ENCODE results near the gene NCOA7. TPM values are rescaled to one million over a fixed set of nuclear protein-coding genes. Genes with fewer than 3 reads are reported as not detected.

Gene NCOA7
- total RNA-seq, 1 experiment from 2014 or later = 14.4 TPM

DNA sequence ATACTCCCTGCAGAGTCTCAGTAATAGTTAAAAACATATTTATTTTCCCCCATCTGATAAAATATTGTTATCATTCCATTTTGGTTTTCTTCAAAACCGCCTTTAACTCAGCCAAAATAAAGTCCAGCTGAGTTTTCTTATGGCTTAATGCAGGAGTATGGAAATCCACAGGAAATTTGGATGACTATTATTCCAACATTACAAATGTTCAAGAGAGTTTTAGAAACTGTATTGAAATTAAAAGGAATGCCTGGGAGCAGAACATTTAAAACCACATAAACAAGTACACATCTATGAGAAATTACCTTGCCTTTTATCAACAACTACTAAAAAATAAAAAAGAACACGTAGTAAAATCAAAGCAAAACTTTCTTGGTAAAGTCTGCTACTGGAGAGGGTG is 45.7 kb downstream of the NCOA7 start:
- Mint-ChIP-seq H3K27me3 (ENCODE audit: low read depth) (no peaks in the 10 kb centered on the region), H3K4me3 (no peak overlapping the region), H3K27ac (no peak overlapping the region), H3K36me3 (no peaks in the 10 kb centered on the region), H3K9me3 (no peaks in the 10 kb centered on the region), H3K4me1 (peaks cover 23% of the 10 kb centered on the region)
- DNase-seq (ENCODE audit: low spot score) (no peak), ATAC-seq (no peak)
- POLR2A ChIA-PET = no interaction called here
- no peak for TF ChIP-seq ZNF423 (CRISPR knock-in tag; IDR thresholded peaks at IDR 0.05)
- TF ChIP-seq EMX1 (CRISPR knock-in tag; IDR thresholded peaks at IDR 0.05) = no peak
- CTCF ChIA-PET = no interaction called here

DNA sequence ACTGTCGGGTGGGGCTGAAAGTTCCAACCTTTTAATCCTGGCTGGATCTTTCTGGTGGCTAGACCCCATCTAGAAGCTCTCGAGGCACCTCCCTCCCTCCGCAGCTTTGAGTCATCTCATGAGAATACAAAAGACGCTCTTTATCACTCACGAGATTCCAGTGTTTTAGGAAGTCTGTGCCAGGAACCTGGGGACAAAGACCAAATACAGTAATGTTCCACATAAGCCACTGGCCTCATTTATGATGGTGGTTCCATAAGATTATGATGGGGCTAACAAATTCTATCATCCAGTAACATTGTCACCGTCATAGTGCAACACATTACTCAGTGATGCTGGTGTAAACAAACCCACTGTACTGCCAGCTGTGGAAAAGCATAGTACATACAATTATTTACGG is 48.7 kb downstream of the NCOA7 start:
- Mint-ChIP-seq H3K27ac (no peak overlapping the region), H3K4me1 (peaks cover 12% of the 10 kb centered on the region), H3K27me3 (ENCODE audit: low read depth) (no peaks in the 10 kb centered on the region), H3K9me3 (no peaks in the 10 kb centered on the region), H3K4me3 (no peak overlapping the region), H3K36me3 (no peaks in the 10 kb centered on the region)
- ChIA-PET CTCF (interaction anchor here (0.8 to 1.2 kb wide), 2 partner anchors 48 to 60 kb away, joined by 3 read pairs; partner anchors contain the start of gene NCOA7), POLR2A (no interaction called here)
- ATAC-seq (no peak), DNase-seq (ENCODE audit: low spot score) (no peak)
- TF ChIP-seq, protein P1, sequence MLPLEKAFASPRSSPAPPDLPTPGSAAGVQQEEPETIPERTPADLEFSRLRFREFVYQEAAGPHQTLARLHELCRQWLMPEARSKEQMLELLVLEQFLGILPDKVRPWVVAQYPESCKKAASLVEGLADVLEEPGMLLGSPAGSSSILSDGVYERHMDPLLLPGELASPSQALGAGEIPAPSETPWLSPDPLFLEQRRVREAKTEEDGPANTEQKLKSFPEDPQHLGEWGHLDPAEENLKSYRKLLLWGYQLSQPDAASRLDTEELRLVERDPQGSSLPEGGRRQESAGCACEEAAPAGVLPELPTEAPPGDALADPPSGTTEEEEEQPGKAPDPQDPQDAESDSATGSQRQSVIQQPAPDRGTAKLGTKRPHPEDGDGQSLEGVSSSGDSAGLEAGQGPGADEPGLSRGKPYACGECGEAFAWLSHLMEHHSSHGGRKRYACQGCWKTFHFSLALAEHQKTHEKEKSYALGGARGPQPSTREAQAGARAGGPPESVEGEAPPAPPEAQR (CRISPR knock-in tag; IDR thresholded peaks at IDR 0.05) = no peak
- TF ChIP-seq, protein P2, sequence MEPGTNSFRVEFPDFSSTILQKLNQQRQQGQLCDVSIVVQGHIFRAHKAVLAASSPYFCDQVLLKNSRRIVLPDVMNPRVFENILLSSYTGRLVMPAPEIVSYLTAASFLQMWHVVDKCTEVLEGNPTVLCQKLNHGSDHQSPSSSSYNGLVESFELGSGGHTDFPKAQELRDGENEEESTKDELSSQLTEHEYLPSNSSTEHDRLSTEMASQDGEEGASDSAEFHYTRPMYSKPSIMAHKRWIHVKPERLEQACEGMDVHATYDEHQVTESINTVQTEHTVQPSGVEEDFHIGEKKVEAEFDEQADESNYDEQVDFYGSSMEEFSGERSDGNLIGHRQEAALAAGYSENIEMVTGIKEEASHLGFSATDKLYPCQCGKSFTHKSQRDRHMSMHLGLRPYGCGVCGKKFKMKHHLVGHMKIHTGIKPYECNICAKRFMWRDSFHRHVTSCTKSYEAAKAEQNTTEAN (CRISPR knock-in tag; IDR thresholded peaks at IDR 0.05) = no peak

DNA sequence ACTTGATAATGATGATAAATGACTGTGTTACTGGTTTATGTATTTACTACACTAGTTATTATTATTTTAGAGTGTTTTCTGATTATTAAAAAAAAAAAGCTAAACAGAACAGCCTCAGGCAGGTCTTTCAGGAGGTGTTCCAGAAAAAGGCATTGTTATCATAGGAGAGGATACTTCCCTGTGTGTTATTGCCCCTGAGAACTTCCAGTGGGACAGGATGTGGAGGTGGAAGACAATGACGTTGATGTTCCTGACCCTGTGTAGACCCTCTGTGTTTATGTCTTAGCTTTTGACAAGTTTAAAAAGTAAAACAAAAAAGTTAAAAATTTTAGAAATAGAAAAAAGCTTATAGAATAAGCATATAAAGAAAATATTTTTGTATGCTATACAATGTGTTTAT is 49.1 kb downstream of the NCOA7 start:
- Mint-ChIP-seq H3K9me3 (no peaks in the 10 kb centered on the region), H3K27ac (no peak overlapping the region), H3K36me3 (no peaks in the 10 kb centered on the region), H3K27me3 (ENCODE audit: low read depth) (no peaks in the 10 kb centered on the region), H3K4me1 (peaks cover 8% of the 10 kb centered on the region), H3K4me3 (no peak overlapping the region)
- ChIA-PET POLR2A (no interaction called here), CTCF (interaction anchor here (1.2 kb wide), 1 partner anchor 49 kb away, joined by 3 read pairs; the partner anchor contains the start of gene NCOA7)
- ATAC-seq (no peak), DNase-seq (ENCODE audit: low spot score) (no peak)
- TF ChIP-seq, protein P3, sequence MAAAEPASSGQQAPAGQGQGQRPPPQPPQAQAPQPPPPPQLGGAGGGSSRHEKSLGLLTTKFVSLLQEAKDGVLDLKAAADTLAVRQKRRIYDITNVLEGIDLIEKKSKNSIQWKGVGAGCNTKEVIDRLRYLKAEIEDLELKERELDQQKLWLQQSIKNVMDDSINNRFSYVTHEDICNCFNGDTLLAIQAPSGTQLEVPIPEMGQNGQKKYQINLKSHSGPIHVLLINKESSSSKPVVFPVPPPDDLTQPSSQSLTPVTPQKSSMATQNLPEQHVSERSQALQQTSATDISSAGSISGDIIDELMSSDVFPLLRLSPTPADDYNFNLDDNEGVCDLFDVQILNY (CRISPR knock-in tag; IDR thresholded peaks at IDR 0.05) = no peak
- TF ChIP-seq NFE2L1 (CRISPR knock-in tag; IDR thresholded peaks at IDR 0.05) (no peak), GTF2I (CRISPR knock-in tag; conservative IDR thresholded peaks at IDR 0.05) (no peak), ZNF219 (CRISPR knock-in tag; IDR thresholded peaks at IDR 0.05; ENCODE audit: borderline replicate concordance) (no peak)
- TF ChIP-seq, protein P4, sequence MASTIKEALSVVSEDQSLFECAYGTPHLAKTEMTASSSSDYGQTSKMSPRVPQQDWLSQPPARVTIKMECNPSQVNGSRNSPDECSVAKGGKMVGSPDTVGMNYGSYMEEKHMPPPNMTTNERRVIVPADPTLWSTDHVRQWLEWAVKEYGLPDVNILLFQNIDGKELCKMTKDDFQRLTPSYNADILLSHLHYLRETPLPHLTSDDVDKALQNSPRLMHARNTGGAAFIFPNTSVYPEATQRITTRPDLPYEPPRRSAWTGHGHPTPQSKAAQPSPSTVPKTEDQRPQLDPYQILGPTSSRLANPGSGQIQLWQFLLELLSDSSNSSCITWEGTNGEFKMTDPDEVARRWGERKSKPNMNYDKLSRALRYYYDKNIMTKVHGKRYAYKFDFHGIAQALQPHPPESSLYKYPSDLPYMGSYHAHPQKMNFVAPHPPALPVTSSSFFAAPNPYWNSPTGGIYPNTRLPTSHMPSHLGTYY (CRISPR knock-in tag; IDR thresholded peaks at IDR 0.05) = no peak
- TF ChIP-seq, protein P5, sequence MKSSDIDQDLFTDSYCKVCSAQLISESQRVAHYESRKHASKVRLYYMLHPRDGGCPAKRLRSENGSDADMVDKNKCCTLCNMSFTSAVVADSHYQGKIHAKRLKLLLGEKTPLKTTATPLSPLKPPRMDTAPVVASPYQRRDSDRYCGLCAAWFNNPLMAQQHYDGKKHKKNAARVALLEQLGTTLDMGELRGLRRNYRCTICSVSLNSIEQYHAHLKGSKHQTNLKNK (CRISPR knock-in tag; IDR thresholded peaks at IDR 0.05) = no peak

DNA sequence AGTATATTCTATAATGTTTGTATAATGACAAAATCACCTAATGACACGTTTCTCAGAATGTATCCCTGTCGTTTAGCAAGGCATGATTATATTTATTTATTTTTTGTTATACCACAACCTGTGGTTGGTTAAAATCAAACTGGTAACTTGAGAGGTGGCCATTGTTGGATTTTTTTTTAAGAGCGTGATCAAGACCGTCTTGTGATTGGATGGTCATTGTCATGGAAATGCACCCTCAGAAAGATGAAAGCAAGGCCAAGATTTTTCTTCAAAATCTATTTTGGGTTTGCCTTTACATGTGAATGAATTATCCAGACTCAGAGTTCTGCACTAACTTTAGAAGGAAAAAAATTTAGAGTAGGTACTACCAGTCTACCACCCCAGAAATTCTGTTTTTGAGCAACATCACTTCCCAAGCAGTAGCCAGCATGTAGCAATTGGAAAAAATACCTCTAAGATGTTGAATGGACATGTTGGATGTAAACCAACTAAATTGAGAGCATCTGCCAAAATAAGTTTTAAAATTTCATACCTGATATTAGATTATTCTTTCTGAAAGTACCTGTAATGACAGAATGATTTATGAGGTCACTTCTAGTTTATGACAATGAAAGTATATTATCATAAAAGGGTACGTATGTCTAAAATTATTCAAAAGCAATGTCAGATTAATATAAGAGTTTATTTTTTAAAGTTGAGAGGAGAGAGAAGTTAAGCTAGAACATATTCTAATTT is 50.8 kb downstream of the NCOA7 start:
- Mint-ChIP-seq H3K27me3 (ENCODE audit: low read depth) (no peaks in the 10 kb centered on the region), H3K9me3 (no peaks in the 10 kb centered on the region), H3K4me3 (no peak overlapping the region), H3K27ac (no peak overlapping the region), H3K4me1 (peaks cover 6% of the 10 kb centered on the region; the same call in 1 of the 2 replicates), H3K36me3 (no peaks in the 10 kb centered on the region)
- DNase-seq (ENCODE audit: low spot score) (no peak), ATAC-seq (no peak)
- ChIA-PET CTCF (interaction anchor here (0.6 kb wide), 1 partner anchor 220 kb away, joined by 3 read pairs; no protein-coding TSS in a partner anchor), POLR2A (no interaction called here)
- TF ChIP-seq, protein P6, sequence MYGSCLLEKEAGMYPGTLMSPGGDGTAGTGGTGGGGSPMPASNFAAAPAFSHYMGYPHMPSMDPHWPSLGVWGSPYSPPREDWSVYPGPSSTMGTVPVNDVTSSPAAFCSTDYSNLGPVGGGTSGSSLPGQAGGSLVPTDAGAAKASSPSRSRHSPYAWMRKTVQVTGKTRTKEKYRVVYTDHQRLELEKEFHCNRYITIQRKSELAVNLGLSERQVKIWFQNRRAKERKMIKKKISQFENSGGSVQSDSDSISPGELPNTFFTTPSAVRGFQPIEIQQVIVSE (CRISPR knock-in tag; IDR thresholded peaks at IDR 0.05; ENCODE audit: borderline replicate concordance) = no peak
- TF ChIP-seq, protein P3 (CRISPR knock-in tag; IDR thresholded peaks at IDR 0.05) = no peak
- TF ChIP-seq CBFB (CRISPR knock-in tag; IDR thresholded peaks at IDR 0.05; ENCODE audit: low read depth) (no peak), HMGA2 (CRISPR knock-in tag; IDR thresholded peaks at IDR 0.05) (no peak), SOX15 (CRISPR knock-in tag; IDR thresholded peaks at IDR 0.05) (no peak), TEAD4 (CRISPR knock-in tag; IDR thresholded peaks at IDR 0.05) (no peak), ZNF671 (CRISPR knock-in tag; IDR thresholded peaks at IDR 0.05) (no peak)
- TF ChIP-seq, protein P1 (CRISPR knock-in tag; IDR thresholded peaks at IDR 0.05) = no peak
